ENCODE data around the gene GRIFIN.
A peak's percentile ranks its signal among the peaks of the same experiment; 100 is the strongest.

GRIFIN gene

GRCh38 chr7:2452643-2453270, 23.4 kb downstream of the GRIFIN start:
- no peak for DNase-seq

GRCh38 chr7:2452074-2452507, 24.1 kb downstream of the GRIFIN start:
- peak; percentile 33 for DNase-seq

- DNase-seq, result peak; percentile 83
Measured at GRCh38 chr7:2451171-2452073, 24.8 kb downstream of the GRIFIN start.

GRCh38 chr7:2450198-2451107, 25.7 kb downstream of the GRIFIN start:
- DNase-seq, result no peak

GRCh38 chr7:2446676-2447075, 29.5 kb downstream of the GRIFIN start:
- no peak for DNase-seq

- DNase-seq, result no peak
Measured at GRCh38 chr7:2445898-2446555, 30.2 kb downstream of the GRIFIN start.

- no peak for DNase-seq
Measured at GRCh38 chr7:2445047-2445446, 31.2 kb downstream of the GRIFIN start.

- no peak for DNase-seq
Measured at GRCh38 chr7:2444476-2444875, 31.7 kb downstream of the GRIFIN start.

GRCh38 chr7:2443491-2443890, 32.7 kb downstream of the GRIFIN start:
- no peak for DNase-seq

- DNase-seq, result no peak
Measured at GRCh38 chr7:2441430-2442058, 34.7 kb downstream of the GRIFIN start.

- no peak for DNase-seq
Measured at GRCh38 chr7:2440608-2441245, 35.5 kb downstream of the GRIFIN start.

GRCh38 chr7:2438775-2439174, 37.4 kb downstream of the GRIFIN start:
- no peak for DNase-seq

- DNase-seq, result no peak
Measured at GRCh38 chr7:2438186-2438585, 38.0 kb downstream of the GRIFIN start.

GRCh38 chr7:2437537-2438148, 38.6 kb downstream of the GRIFIN start:
- DNase-seq, result no peak

- DNase-seq, result no peak
Measured at GRCh38 chr7:2437136-2437535, 39.1 kb downstream of the GRIFIN start.

GRCh38 chr7:2436341-2437104, 39.7 kb downstream of the GRIFIN start:
- DNase-seq, result no peak

- DNase-seq, result no peak
Measured at GRCh38 chr7:2435146-2435545, 41.1 kb downstream of the GRIFIN start.

GRCh38 chr7:2433713-2434550, 42.3 kb downstream of the GRIFIN start:
- DNase-seq, result no peak
